CD4-positive, alpha-beta T cell (primary cell): ENCODE measurements around the gene VAT1. TPM values are rescaled to one million over a fixed set of nuclear protein-coding genes. Genes with fewer than 3 reads are reported as not detected.

ENCODE experiments used
- ATAC-seq: fragments of 200-7000 bp; cut with Tn5 transposase; one replicate; pipeline ENCODE4 v1.10.0; 2022; ENCODE audit warnings: mild to moderate bottlenecking; ENCODE audit not compliant: poor library complexity
- CTCF ChIA-PET: fragments of 350-600 bp; sonication (Branson Sonifier 250); formaldehyde crosslinking; loops from one replicate; lab custom pipeline; 2021; ENCODE audit warnings: antibody characterized with exemption, inconsistent platforms; lab: Charles Lee
- POLR2A ChIA-PET: fragments of 350-600 bp; sonication (Branson Sonifier 250); formaldehyde crosslinking; loops from one replicate; lab custom pipeline; 2021; ENCODE audit warnings: antibody characterized with exemption, inconsistent platforms; lab: Charles Lee
- DNase-seq, 14 experiments: peaks; one replicate each; pipeline ENCODE4 v3.0.0-alpha.2; 2013 to 2020; ENCODE audit warnings: mixed read lengths in 2 of 14
- H3K27ac ChIP-seq, 2 donors: one replicate each; pipeline versions ENCODE4 v1.5.1 to v1.7.0; 2013; ENCODE audit warnings: low read length in 2 of 2, low read depth in 1 of 2, mild to moderate bottlenecking in 1 of 2
- H3K27me3 ChIP-seq, 2 experiments: 1 replicate in 1 of 2; 2 replicates in 1 of 2; pipeline versions ENCODE4 v1.6.1 to v1.7.0; 2013; ENCODE audit warnings: low read length in 2 of 2, control low read depth in 1 of 2, mild to moderate bottlenecking in 1 of 2, moderate library complexity in 1 of 2; ENCODE audit not compliant: insufficient read depth in 2 of 2, control insufficient read depth in 1 of 2
- H3K36me3 ChIP-seq: one replicate; pipeline ENCODE4 v1.6.1; 2013; ENCODE audit warnings: low read length, control low read depth; ENCODE audit not compliant: insufficient read depth
- H3K4me1 ChIP-seq: one replicate; pipeline ENCODE4 v1.6.1; 2013; ENCODE audit warnings: low read length, control low read depth; ENCODE audit not compliant: insufficient read depth
- H3K4me3 ChIP-seq: one replicate; pipeline ENCODE4 v1.5.1; 2013; ENCODE audit warnings: mild to moderate bottlenecking, low read length, moderate library complexity
- H3K9me3 ChIP-seq, 2 experiments: 1 replicate in 1 of 2; 2 replicates in 1 of 2; pipeline versions ENCODE4 v1.6.1 to v1.7.0; 2013; ENCODE audit warnings: low read length in 2 of 2, mild to moderate bottlenecking in 2 of 2, control low read depth in 1 of 2, moderate library complexity in 1 of 2; ENCODE audit not compliant: control insufficient read depth in 1 of 2, insufficient read depth in 1 of 2
- H3K27ac Mint-ChIP-seq: one replicate; pipeline ENCODE4 v1.8.0; 2020; ENCODE audit warnings: mixed read lengths
- H3K27me3 Mint-ChIP-seq: one replicate; pipeline ENCODE4 v1.8.0; 2021; ENCODE audit warnings: mixed read lengths
- H3K36me3 Mint-ChIP-seq: one replicate; pipeline ENCODE4 v1.8.0; 2021; ENCODE audit warnings: low read depth, mixed read lengths
- H3K4me1 Mint-ChIP-seq: one replicate; pipeline ENCODE4 v1.8.0; 2021; ENCODE audit warnings: low read depth, mixed read lengths
- H3K4me3 Mint-ChIP-seq: one replicate; pipeline ENCODE4 v1.8.0; 2020; ENCODE audit warnings: mild to moderate bottlenecking, mixed read lengths
- H3K9me3 Mint-ChIP-seq: one replicate; pipeline ENCODE4 v1.8.0; 2020; ENCODE audit warnings: mixed read lengths
- CTCF ChIP-seq: fragments of 200-600 bp; IDR thresholded peaks from one replicate; pipeline ENCODE4 v1.8.0; 2022; ENCODE audit warnings: antibody characterized with exemption, mild to moderate bottlenecking
- intact Hi-C, 2 experiments: fragments of 100-400 bp; cut with DNase I in 1 of 2; cut with micrococcal nuclease in 1 of 2; formaldehyde crosslinking; loops; one replicate each; pipeline versions ENCODE4 v1.15.1 to v1.9.0; 2023 to 2025; cut with DNase I, micrococcal nuclease
- total RNA-seq, 174 experiments: library from RNA in 2 of 174; stranded (reverse) in 2 of 174; gene quantifications; one replicate each; pipeline ENCODE4 v1.2.3 and lab custom pipeline; 2021 to 2026

VAT1 gene
- total RNA-seq, 2 experiments from 2014 or later: 27.5 to 27.6 TPM

DNA sequence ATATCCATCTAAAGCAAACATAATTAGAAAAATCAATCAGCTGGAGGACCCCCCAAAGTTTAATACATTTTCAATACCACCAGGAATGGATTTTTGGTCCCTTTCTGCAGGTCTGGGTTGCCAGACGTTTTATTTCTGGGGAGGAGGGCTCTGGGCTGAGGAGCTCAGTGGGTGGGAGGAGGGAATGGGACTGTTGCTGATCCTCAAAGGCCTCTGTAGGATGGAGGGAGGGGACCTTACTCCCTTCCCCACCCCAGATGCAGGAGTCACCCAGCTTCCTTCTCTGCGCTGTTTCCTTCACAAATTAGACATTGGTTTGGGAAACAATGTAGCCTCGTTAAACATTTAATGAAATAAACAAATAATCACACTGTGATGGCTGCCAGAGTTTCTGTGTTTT lies 9.5 kb upstream of the VAT1 start:
- no peaks in the 10 kb centered on the region for H3K27me3 ChIP-seq
- ATAC-seq: no peak
- DNase-seq: no peak
- H3K36me3 ChIP-seq: no peaks in the 10 kb centered on the region
- TF ChIP-seq CTCF: no peak
- H3K4me1 Mint-ChIP-seq: no peaks in the 10 kb centered on the region
- H3K9me3 Mint-ChIP-seq: no peaks in the 10 kb centered on the region
- no peak overlapping the region for H3K4me3 Mint-ChIP-seq
- no peak overlapping the region for H3K4me3 ChIP-seq
- intact Hi-C loops: no loop called here
- H3K36me3 Mint-ChIP-seq: no peaks in the 10 kb centered on the region
- no peaks in the 10 kb centered on the region for H3K9me3 ChIP-seq
- ChIA-PET CTCF (interaction anchor here (1.5 kb wide), 1 partner anchor 189 kb away, joined by 3 read pairs; no protein-coding TSS in a partner anchor), POLR2A (no interaction called here)
- H3K27ac Mint-ChIP-seq: no peak overlapping the region
- no peak overlapping the region for H3K27ac ChIP-seq
- no peaks in the 10 kb centered on the region for H3K27me3 Mint-ChIP-seq
- H3K4me1 ChIP-seq: no peaks in the 10 kb centered on the region

GRCh38 chr17:43030137-43030767 lies 8.1 kb upstream of the VAT1 start:
- H3K27me3 ChIP-seq: no peaks in the 10 kb centered on the region
- no peaks in the 10 kb centered on the region for H3K4me1 Mint-ChIP-seq
- no peak overlapping the region for H3K4me3 Mint-ChIP-seq

GRCh38 chr17:43028221-43028861 lies 6.2 kb upstream of the VAT1 start:
- Mint-ChIP-seq H3K4me1 (peaks cover 9% of the 10 kb centered on the region), H3K27ac (no peak overlapping the region), H3K9me3 (no peaks in the 10 kb centered on the region), H3K27me3 (no peaks in the 10 kb centered on the region), H3K36me3 (no peaks in the 10 kb centered on the region), H3K4me3 (peak overlapping the region; percentile 65)
- H3K4me3 ChIP-seq: no peak overlapping the region
- DNase-seq: peak in 1 of 14 experiments; percentile 23
- no peaks in the 10 kb centered on the region for H3K36me3 ChIP-seq
- H3K4me1 ChIP-seq: peaks cover 20% of the 10 kb centered on the region
- ChIA-PET POLR2A (interaction anchor here (0.6 kb wide), 1 partner anchor 207 kb away, joined by 3 read pairs; no protein-coding TSS in a partner anchor), CTCF (no interaction called here)
- H3K9me3 ChIP-seq: no peaks in the 10 kb centered on the region
- intact Hi-C loops: loop anchor here (5.0 to 10.0 kb wide), 3 partner anchors 96 to 139 kb away; partner anchors contain the start of gene BRCA1 (in 2 of the 2)
- no peaks in the 10 kb centered on the region for H3K27me3 ChIP-seq
- no peak overlapping the region for H3K27ac ChIP-seq
- no peak for TF ChIP-seq CTCF
- ATAC-seq: no peak

More at GRCh38 chr17:43030137-43030767, 8.1 kb upstream of the VAT1 start:
- H3K27ac ChIP-seq: no peak overlapping the region
- Mint-ChIP-seq H3K27me3 (no peaks in the 10 kb centered on the region), H3K36me3 (no peaks in the 10 kb centered on the region), H3K27ac (no peak overlapping the region), H3K9me3 (no peaks in the 10 kb centered on the region)
- H3K9me3 ChIP-seq: no peaks in the 10 kb centered on the region
- TF ChIP-seq CTCF: no peak
- no peaks in the 10 kb centered on the region for H3K36me3 ChIP-seq
- peaks cover 3% of the 10 kb centered on the region for H3K4me1 ChIP-seq
- ChIA-PET CTCF (interaction anchor here (1.5 kb wide), 1 partner anchor 187 kb away, joined by 3 read pairs; no protein-coding TSS in a partner anchor), POLR2A (no interaction called here)
- ATAC-seq (no peak), DNase-seq (no peak)
- intact Hi-C loops: no loop called here
- H3K4me3 ChIP-seq: no peak overlapping the region
